Myocyte (in vitro differentiated cells): Measurements from ENCODE around the gene UVSSA. TPM values are rescaled to one million over a fixed set of nuclear protein-coding genes. Genes with fewer than 3 reads are reported as not detected.
A peak's percentile ranks its signal among the peaks of the same experiment; 100 is the strongest.

Experiments
- DNase-seq: peaks from one replicate; pipeline ENCODE4 v3.0.0-alpha.2; 2012; ENCODE audit warnings: low read depth
- total RNA-seq: library from RNA; depleted of rRNA; stranded (reverse); fragments of >200 nt; gene quantifications from 2 replicates; pipeline ENCODE4 v1.2.3, GENCODE V29; 2014

UVSSA gene
- total RNA-seq, 1 donor from 2014 or later = 7.9 TPM

GRCh38 chr4:1404573-1405253, 57.7 kb downstream of the UVSSA start:
- DNase-seq = no peak

GRCh38 chr4:1405254-1405635, 58.2 kb downstream of the UVSSA start:
- no peak for DNase-seq

- DNase-seq = no peak
Observed at GRCh38 chr4:1405636-1406393, 58.8 kb downstream of the UVSSA start.

GRCh38 chr4:1406394-1406980, 59.5 kb downstream of the UVSSA start, which contains the start of gene NKX1-1:
NKX1-1 (minus strand) TSS chr4:1406442; CDS start chr4:1406442, 0 bp downstream.
- no peak for DNase-seq

- DNase-seq = no peak
Observed at GRCh38 chr4:1406981-1407656, 60.1 kb downstream of the UVSSA start.

- DNase-seq = no peak
Observed at GRCh38 chr4:1407657-1408333, 60.8 kb downstream of the UVSSA start.

- DNase-seq = no peak
Observed at GRCh38 chr4:1408418-1408817, 61.4 kb downstream of the UVSSA start.

- DNase-seq = no peak
Observed at GRCh38 chr4:1409079-1409478, 62.1 kb downstream of the UVSSA start.

GRCh38 chr4:1409491-1410425, 62.8 kb downstream of the UVSSA start:
- no peak for DNase-seq

- peak; percentile 48 for DNase-seq
Observed at GRCh38 chr4:1410491-1411325, 63.7 kb downstream of the UVSSA start.

- DNase-seq = no peak
Observed at GRCh38 chr4:1411436-1412375, 64.7 kb downstream of the UVSSA start.

GRCh38 chr4:1412376-1413203, 65.6 kb downstream of the UVSSA start:
- no peak for DNase-seq

- no peak for DNase-seq
Observed at GRCh38 chr4:1413204-1413663, 66.2 kb downstream of the UVSSA start.

- no peak for DNase-seq
Observed at GRCh38 chr4:1413687-1414479, 66.9 kb downstream of the UVSSA start.

- DNase-seq = no peak
Observed at GRCh38 chr4:1414831-1415680, 68.0 kb downstream of the UVSSA start.
